KOPT-K1 (cell line): ENCODE measurements around the gene PSMC1.

Experiments used
- H3K27ac ChIP-seq: fragments of 200-600 bp; sonication (generic); 2 replicates; pipeline ENCODE4 v1.5.1; 2016; ENCODE audit warnings: antibody characterized with exemption, mild to moderate bottlenecking, low read depth, low read length; ENCODE audit not compliant: poor library complexity, severe bottlenecking
- H3K36me3 ChIP-seq: fragments of 200-600 bp; sonication (generic); 2 replicates; pipeline ENCODE4 v1.5.1; 2017; ENCODE audit warnings: antibody characterized with exemption, mild to moderate bottlenecking, low read length, moderate library complexity; ENCODE audit not compliant: insufficient read depth
- H3K9me3 ChIP-seq: fragments of 200-600 bp; sonication (generic); 2 replicates; pipeline ENCODE4 v1.5.1; 2017; ENCODE audit warnings: antibody characterized with exemption, low read length, mild to moderate bottlenecking; ENCODE audit not compliant: insufficient read depth, poor library complexity, severe bottlenecking

PSMC1 gene

DNA sequence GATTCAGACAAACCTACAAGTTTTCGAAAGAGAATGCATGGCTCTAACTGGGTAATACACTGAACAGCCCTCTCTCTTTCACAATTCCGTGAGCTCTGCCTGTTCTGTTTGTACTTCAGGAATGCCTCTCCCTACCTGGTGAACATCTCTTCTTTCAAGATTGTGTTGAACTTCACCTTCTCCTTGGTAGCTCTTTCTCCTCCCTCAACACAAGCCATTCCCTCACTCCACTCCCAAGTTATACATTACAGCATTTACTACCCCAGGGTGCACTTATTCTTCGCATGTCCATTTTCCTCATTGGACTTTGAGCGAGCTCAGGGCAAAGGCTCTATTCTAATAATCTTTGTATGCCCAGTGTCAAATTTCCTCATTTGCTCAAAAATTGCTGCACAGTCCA is 47.1 kb downstream of the PSMC1 start:
- peaks cover 89% of the 10 kb centered on the region for H3K36me3 ChIP-seq
- no peaks in the 10 kb centered on the region for H3K9me3 ChIP-seq
- H3K27ac ChIP-seq = no peak overlapping the region

DNA sequence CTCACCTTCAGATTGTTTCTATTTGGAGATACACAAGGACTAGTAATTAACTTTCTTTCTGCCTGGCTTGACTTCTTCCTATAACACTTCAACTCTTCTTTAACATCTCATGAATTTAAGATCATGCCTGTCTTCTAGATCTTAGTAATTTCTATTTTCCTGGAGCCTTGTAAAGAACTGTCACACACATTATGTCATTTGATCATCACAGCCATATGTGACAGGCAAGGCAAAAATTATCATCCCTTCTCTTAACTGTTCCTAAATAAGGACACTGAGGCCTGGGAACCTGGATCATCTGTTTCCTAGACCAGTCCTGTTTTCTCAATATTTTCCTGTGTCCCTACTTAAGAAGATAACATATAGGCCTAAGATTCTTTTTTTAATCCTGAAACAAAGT is 48.1 kb downstream of the PSMC1 start:
- no peaks in the 10 kb centered on the region for H3K9me3 ChIP-seq
- peaks cover 89% of the 10 kb centered on the region for H3K36me3 ChIP-seq

DNA sequence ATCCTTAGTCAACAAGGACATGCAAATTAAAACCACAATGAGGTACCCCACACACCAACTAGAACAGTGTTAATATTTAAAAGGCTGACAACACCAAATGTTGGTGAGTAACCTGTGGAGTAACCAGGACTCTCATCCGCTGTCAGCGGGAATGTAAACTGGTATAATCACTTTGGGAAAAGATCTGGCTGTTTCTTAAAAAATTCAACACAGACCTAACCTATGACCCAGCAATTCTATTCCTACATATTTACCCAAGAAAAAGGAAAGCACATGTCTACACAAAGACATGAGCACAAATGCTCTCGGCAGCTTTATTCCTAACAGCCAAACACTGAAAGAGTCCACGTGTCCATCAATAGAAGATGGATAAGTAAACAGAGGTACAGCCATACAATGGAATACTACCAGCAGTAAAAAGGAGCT is 48.8 kb downstream of the PSMC1 start:
- Histone ChIP-seq H3K27ac (no peak overlapping the region), H3K36me3 (peaks cover 90% of the 10 kb centered on the region), H3K9me3 (no peaks in the 10 kb centered on the region)

More for the DNA sequence above, 48.1 kb downstream of the PSMC1 start:
- no peak overlapping the region for H3K27ac ChIP-seq

DNA sequence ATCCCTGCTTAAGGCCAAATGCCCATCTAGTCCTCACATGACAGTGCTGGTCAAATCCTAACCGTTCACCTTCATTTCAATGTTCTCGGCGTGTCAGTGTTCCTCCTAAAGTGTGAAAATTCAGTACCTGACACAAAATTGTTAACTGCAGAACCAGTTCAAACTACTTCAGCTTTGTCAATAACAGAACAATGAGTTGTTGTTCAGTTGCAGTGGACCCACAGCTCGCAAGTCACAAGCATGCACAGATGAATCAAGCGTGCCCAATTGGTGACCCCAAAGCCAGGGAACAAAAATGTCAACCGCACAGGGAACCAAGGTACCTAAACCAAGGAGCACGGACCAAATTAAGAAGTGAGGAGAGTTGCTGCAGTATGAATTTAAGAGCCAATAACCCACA is 52.2 kb downstream of the PSMC1 start:
- H3K27ac ChIP-seq = no peak overlapping the region
- no peaks in the 10 kb centered on the region for H3K9me3 ChIP-seq
- H3K36me3 ChIP-seq = peaks cover 94% of the 10 kb centered on the region

DNA sequence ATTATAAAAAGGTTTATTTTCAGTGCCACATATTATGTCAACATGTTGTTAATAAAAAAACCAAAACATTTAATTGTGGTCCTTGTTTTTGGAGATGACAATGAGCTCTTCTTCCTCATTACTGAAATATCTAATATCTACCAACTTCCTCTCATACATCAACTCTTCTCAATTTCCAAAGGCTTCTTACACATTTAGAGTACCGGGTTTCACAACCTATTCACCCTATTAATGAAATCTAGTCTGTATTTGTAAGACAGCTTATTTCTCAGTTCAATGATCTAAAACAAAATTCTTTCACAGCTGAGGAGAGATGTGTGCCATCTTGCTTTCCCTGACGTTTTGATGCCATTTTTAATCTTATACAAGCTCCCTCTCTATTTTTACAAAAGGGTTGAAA is 60.9 kb downstream of the PSMC1 start:
- Histone ChIP-seq H3K36me3 (peaks cover 80% of the 10 kb centered on the region), H3K27ac (no peak overlapping the region), H3K9me3 (peaks cover 14% of the 10 kb centered on the region)

DNA sequence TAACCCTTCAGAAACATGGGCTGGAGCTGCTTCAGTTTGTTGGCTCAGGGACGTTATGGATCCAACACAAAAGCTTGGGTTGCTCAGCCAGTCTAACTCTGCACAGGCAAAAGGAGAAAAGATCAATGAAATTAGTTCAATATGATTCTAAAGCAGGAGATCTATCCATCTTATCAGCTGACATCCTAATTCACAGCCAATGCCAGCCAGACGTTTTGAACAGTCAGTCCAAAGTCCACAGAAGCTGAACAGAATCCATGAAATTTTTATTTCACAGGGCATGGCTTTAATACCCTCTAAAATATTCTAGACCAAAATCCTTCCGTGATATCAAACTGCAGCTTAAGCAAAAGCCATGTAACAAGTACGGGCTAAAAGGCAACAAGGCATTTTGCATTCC is 61.7 kb downstream of the PSMC1 start:
- H3K36me3 ChIP-seq = peaks cover 73% of the 10 kb centered on the region
- peaks cover 14% of the 10 kb centered on the region for H3K9me3 ChIP-seq
- no peak overlapping the region for H3K27ac ChIP-seq

DNA sequence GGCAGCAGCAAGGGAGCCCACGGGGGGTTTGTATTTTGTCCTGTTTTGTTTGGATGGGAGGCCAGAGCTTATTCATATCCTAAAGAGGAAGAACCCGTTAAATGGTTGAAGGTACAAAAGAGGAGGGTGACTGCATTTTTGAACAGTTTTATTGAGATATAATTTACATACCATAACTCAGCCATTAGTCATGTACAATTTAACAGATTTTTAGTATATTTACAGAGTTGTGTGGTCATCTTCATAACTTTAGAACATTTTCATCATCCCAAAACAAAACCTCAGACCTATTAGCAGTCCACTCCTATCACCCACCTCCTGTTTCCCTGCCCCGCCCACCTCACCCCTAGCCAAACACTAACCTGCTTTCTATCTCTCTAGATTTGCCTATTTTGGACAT is 62.8 kb downstream of the PSMC1 start:
- H3K9me3 ChIP-seq = peaks cover 14% of the 10 kb centered on the region
- H3K36me3 ChIP-seq = peaks cover 61% of the 10 kb centered on the region
- no peak overlapping the region for H3K27ac ChIP-seq

DNA sequence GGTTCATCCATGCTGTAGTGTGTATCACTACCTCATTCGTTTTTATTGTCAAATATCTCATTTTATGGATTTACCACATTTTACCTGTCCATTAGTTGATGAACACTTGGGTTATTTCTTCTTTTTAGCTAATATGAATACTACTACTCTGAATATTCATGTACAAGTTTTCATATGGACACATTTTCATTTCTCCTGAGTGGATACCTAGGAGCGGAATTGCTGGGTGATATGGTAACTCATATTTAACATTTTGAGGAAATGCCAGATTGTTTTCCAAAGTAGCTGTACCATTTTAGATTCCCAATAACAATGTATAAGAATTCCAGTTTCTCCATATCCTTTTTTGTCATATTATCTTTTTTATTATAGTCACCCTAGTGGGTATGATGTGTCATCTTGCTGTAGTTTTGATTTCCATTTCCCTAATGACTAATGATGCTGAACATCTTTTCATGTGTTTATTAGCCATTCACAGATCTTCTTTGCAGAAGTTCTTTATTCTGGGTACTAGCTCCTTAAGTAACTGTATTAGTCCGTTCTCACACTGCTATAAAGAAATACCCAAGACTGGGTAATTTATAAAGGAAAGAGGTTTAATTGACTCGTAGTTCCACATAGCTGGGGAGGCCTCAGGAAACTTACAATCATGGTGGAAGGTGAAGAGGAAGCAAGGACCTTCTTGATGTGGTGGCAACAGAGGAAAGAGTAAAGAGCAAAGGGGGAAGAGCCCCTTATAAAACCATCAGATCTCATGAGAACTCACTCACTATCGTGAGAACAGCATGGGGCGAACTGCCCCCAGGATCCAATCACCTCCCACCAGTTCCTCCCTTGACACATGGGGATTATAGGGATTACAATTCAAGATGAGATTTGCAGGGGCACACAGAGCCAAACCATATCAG is 63.5 kb downstream of the PSMC1 start:
- Histone ChIP-seq H3K27ac (no peak overlapping the region), H3K36me3 (peaks cover 54% of the 10 kb centered on the region), H3K9me3 (peaks cover 14% of the 10 kb centered on the region)

DNA sequence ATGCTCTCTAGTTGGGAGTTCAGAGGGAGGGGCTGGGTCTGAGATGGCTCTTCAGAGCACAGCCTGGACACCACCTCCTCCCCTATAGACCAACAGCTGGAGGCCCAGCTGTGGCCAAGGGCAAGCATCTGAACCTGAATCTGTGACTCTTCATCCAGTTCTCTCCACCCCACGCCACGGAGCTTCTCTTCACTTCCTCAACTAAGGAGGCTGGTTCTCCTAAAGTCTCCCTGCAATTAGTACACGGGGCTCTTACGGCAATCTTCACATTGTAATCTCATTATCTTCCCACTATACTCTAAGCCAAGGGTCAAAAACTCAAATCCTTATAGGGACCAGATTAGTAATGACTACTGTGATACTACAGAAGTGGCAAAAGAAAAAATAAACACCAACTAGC is 65.5 kb downstream of the PSMC1 start:
- Histone ChIP-seq H3K36me3 (peaks cover 34% of the 10 kb centered on the region), H3K9me3 (peaks cover 14% of the 10 kb centered on the region), H3K27ac (no peak overlapping the region)
